Ishikawa (cell line): ENCODE data around the gene MAP2.

ENCODE experiments used
- CEBPB ChIP-seq: IDR thresholded peaks from 2 replicates; pipeline ENCODE4 v1.6.1; 2012
- CREB1 ChIP-seq: IDR thresholded peaks from 2 replicates; pipeline ENCODE4 v1.6.1; 2012; ENCODE audit warnings: low read depth
- EGR1 ChIP-seq: IDR thresholded peaks from 2 replicates; pipeline ENCODE4 v1.6.1; 2012
- EP300 ChIP-seq: IDR thresholded peaks from 2 replicates; pipeline ENCODE4 v1.6.1; 2012; ENCODE audit warnings: borderline replicate concordance
- FOXM1 ChIP-seq: IDR thresholded peaks from 2 replicates; pipeline ENCODE4 v1.6.1; 2012; ENCODE audit warnings: low read depth, borderline replicate concordance
- MAX ChIP-seq: IDR thresholded peaks from 2 replicates; pipeline ENCODE4 v1.6.1; 2012
- NFIC ChIP-seq: IDR thresholded peaks from 2 replicates; pipeline ENCODE4 v1.6.1; 2012
- RAD21 ChIP-seq: IDR thresholded peaks from 2 replicates; pipeline ENCODE4 v1.6.1; 2012; ENCODE audit warnings: low read depth
- REST ChIP-seq: IDR thresholded peaks from 2 replicates; pipeline ENCODE4 v1.6.1; 2012; ENCODE audit warnings: low read depth, mild to moderate bottlenecking
- TAF1 ChIP-seq: IDR thresholded peaks from 2 replicates; pipeline ENCODE4 v1.6.1; 2012; ENCODE audit warnings: low read depth, mild to moderate bottlenecking
- TCF12 ChIP-seq: IDR thresholded peaks from 2 replicates; pipeline ENCODE4 v1.6.1; 2012; ENCODE audit warnings: low read depth
- TEAD4 ChIP-seq: IDR thresholded peaks from 2 replicates; pipeline ENCODE4 v1.6.1; 2012
- USF1 ChIP-seq: IDR thresholded peaks from 2 replicates; pipeline ENCODE4 v1.6.1; 2012
- YY1 ChIP-seq: IDR thresholded peaks from 2 replicates; pipeline ENCODE4 v1.6.1; 2012; ENCODE audit warnings: low read depth
- ZBTB7A ChIP-seq: IDR thresholded peaks from 2 replicates; pipeline ENCODE4 v1.6.1; 2012; ENCODE audit warnings: low read depth

MAP2 gene

GRCh38 chr2:209495855-209496585, 72.2 kb downstream of the MAP2 start:
- TF ChIP-seq CEBPB (peak; percentile 75), TAF1 (no peak), TCF12 (peak; percentile 97), USF1 (no peak), YY1 (peak; percentile 14; the same call in 1 of the 2 replicates), RAD21 (no peak; the same call in 1 of the 2 replicates), REST (no peak; the same call in 1 of the 2 replicates), EP300 (peak; percentile 94), MAX (peak; percentile 40), FOXM1 (peak; percentile 92), NFIC (peak; percentile 94), CREB1 (0 out of 2 replicates have a peak, but pooled peaks have one; percentile 14), TEAD4 (peak; percentile 95)

- TF ChIP-seq USF1 (no peak), CEBPB (0 out of 2 replicates have a peak, but pooled peaks have one; percentile 6), MAX (no peak), FOXM1 (no peak), TCF12 (no peak)
Observed at GRCh38 chr2:209496586-209496982, 72.7 kb downstream of the MAP2 start.

- TF ChIP-seq CREB1 = no peak
- TF ChIP-seq RAD21 = no peak
- no peak for TF ChIP-seq ZBTB7A
- no peak for TF ChIP-seq TAF1
- no peak for TF ChIP-seq TEAD4
- TF ChIP-seq USF1 = no peak
- TF ChIP-seq MAX = no peak
- TF ChIP-seq REST = no peak
- no peak for TF ChIP-seq EGR1
- TF ChIP-seq EP300 = no peak
- no peak for TF ChIP-seq YY1
- TF ChIP-seq NFIC = no peak
- no peak for TF ChIP-seq CEBPB
- no peak for TF ChIP-seq TCF12
- TF ChIP-seq FOXM1 = no peak
Observed at GRCh38 chr2:209498614-209499013, 74.8 kb downstream of the MAP2 start.

- TF ChIP-seq YY1 (no peak), TCF12 (no peak), MAX (no peak), TEAD4 (no peak), USF1 (no peak), EGR1 (no peak), ZBTB7A (no peak), RAD21 (no peak), FOXM1 (no peak), CEBPB (no peak), NFIC (no peak), REST (no peak), CREB1 (no peak), TAF1 (no peak), EP300 (no peak)
Observed at GRCh38 chr2:209499069-209499468, 75.2 kb downstream of the MAP2 start.
